WERI-Rb-1 (cell line): ENCODE measurements around the gene ZCCHC24.
"Not testable (repeated sequence)": the region's sequence is repeated elsewhere in the genome, so short reads cannot be mapped to it uniquely, and the experiment has no call there.

Experiments
- DNase-seq: peaks from one replicate; pipeline ENCODE4 v3.0.0-alpha.2; 2020
- H3K27ac ChIP-seq: fragments of 250-450 bp; sonication (Bioruptor Pico); 2 replicates; pipeline ENCODE4 v1.5.1; 2020; ENCODE audit warnings: mild to moderate bottlenecking, moderate library complexity
- H3K27me3 ChIP-seq: fragments of 250-450 bp; sonication (Bioruptor Pico); 2 replicates; pipeline ENCODE4 v1.5.1; 2021; ENCODE audit warnings: mild to moderate bottlenecking, low read depth, moderate library complexity; ENCODE audit not compliant: insufficient read depth, severe bottlenecking
- H3K36me3 ChIP-seq: fragments of 250-450 bp; sonication (Bioruptor Pico); 2 replicates; pipeline ENCODE4 v1.5.1; 2020; ENCODE audit warnings: mild to moderate bottlenecking, moderate library complexity
- H3K4me3 ChIP-seq: 2 replicates; pipeline ENCODE4 v1.5.1; 2011; ENCODE audit warnings: low read depth, mild to moderate bottlenecking, control low read depth, low read length
- H3K9me3 ChIP-seq: fragments of 250-450 bp; sonication (Bioruptor Pico); 2 replicates; pipeline ENCODE4 v1.5.1; 2021; ENCODE audit warnings: mild to moderate bottlenecking, moderate library complexity; ENCODE audit not compliant: severe bottlenecking
- CTCF ChIP-seq: IDR thresholded peaks from 2 replicates; pipeline ENCODE4 v1.5.1; 2011; ENCODE audit warnings: low read depth, mild to moderate bottlenecking, control low read depth, inconsistent platforms, low read length

The ZCCHC24 gene

GRCh38 chr10:79342295-79342761, 103.1 kb downstream of the ZCCHC24 start:
- H3K36me3 ChIP-seq: no peaks in the 10 kb centered on the region
- no peak for TF ChIP-seq CTCF
- peak; percentile 87 for DNase-seq
- peaks cover 4% of the 10 kb centered on the region for H3K9me3 ChIP-seq
- H3K4me3 ChIP-seq: no peak overlapping the region
- peak overlapping the region; percentile 75 for H3K27ac ChIP-seq
- no peaks in the 10 kb centered on the region for H3K27me3 ChIP-seq

- DNase-seq: no peak
- peaks cover 4% of the 10 kb centered on the region for H3K9me3 ChIP-seq
- no peaks in the 10 kb centered on the region for H3K36me3 ChIP-seq
- H3K4me3 ChIP-seq: no peak overlapping the region
- H3K27ac ChIP-seq: peak overlapping the region; percentile 71
- H3K27me3 ChIP-seq: no peaks in the 10 kb centered on the region
- no peak for TF ChIP-seq CTCF
These were observed 104.7 kb downstream of the ZCCHC24 start for GRCh38 chr10:79340646-79341244.

GRCh38 chr10:79339266-79339665, 106.2 kb downstream of the ZCCHC24 start:
- peaks cover 4% of the 10 kb centered on the region for H3K9me3 ChIP-seq
- no peaks in the 10 kb centered on the region for H3K36me3 ChIP-seq
- H3K4me3 ChIP-seq: no peak overlapping the region
- no peaks in the 10 kb centered on the region for H3K27me3 ChIP-seq
- DNase-seq: no peak
- no peak for TF ChIP-seq CTCF
- H3K27ac ChIP-seq: no peak overlapping the region

- not testable (repeated sequence) for H3K9me3 ChIP-seq, H3K27ac ChIP-seq, DNase-seq, H3K27me3 ChIP-seq, H3K36me3 ChIP-seq, H3K4me3 ChIP-seq
These were observed 107.5 kb downstream of the ZCCHC24 start for GRCh38 chr10:79337783-79338469.

GRCh38 chr10:79336739-79337138, 108.7 kb downstream of the ZCCHC24 start:
- TF ChIP-seq CTCF: no peak
- Histone ChIP-seq H3K4me3 (no peak overlapping the region), H3K36me3 (no peaks in the 10 kb centered on the region), H3K27ac (no peak overlapping the region), H3K27me3 (no peaks in the 10 kb centered on the region), H3K9me3 (peaks cover 8% of the 10 kb centered on the region)
- DNase-seq: no peak

GRCh38 chr10:79336276-79336675, 109.1 kb downstream of the ZCCHC24 start:
- no peak for TF ChIP-seq CTCF
- peak overlapping the region; percentile 36 for H3K27ac ChIP-seq
- no peak overlapping the region for H3K4me3 ChIP-seq
- H3K9me3 ChIP-seq: peaks cover 8% of the 10 kb centered on the region
- no peaks in the 10 kb centered on the region for H3K27me3 ChIP-seq
- no peaks in the 10 kb centered on the region for H3K36me3 ChIP-seq
- DNase-seq: no peak
